Mammary epithelial cell (primary cell): Measurements from ENCODE around the gene MALL.
"Not testable (repeated sequence)": the region's sequence is repeated elsewhere in the genome, so short reads cannot be mapped to it uniquely, and the experiment has no call there.

ENCODE experiments used
- EZH2 ChIP-seq: IDR thresholded peaks from 2 replicates; pipeline ENCODE4 v1.6.1; 2012; ENCODE audit warnings: low read length, inconsistent platforms, borderline replicate concordance
- TF ChIP-seq, protein P1 (sequence below), 2 donors: IDR thresholded peaks in 1 of 2; conservative IDR thresholded peaks in 1 of 2; 2 replicates each; pipeline ENCODE4 v1.5.1; 2011 to 2012; ENCODE audit warnings: inconsistent platforms in 2 of 2, low read length in 2 of 2, mild to moderate bottlenecking in 2 of 2, control low read depth in 1 of 2, low read depth in 1 of 2; ENCODE audit not compliant: insufficient read depth in 1 of 2; ENCODE audit errors: extremely low read depth in 1 of 2

DNA sequence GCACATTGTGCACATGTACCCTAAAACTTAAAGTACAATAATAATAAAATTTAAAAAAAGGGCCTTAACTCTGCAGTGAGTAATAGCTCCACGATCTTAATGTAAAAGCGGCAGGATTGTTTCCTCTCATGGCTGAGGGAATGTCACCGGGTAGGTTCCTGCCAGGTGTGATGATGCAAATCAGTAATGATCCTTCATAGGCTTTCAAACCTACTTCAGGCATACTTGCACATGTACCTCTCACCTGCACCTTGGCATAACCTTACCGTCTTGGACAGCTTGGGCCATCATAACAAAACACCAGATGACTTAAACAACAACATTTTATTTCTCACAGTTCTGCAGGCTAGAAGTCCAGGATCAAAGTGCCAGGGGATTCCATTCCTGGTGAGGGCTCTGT, 39.7 kb downstream of the MALL start:
- TF ChIP-seq, protein P1, sequence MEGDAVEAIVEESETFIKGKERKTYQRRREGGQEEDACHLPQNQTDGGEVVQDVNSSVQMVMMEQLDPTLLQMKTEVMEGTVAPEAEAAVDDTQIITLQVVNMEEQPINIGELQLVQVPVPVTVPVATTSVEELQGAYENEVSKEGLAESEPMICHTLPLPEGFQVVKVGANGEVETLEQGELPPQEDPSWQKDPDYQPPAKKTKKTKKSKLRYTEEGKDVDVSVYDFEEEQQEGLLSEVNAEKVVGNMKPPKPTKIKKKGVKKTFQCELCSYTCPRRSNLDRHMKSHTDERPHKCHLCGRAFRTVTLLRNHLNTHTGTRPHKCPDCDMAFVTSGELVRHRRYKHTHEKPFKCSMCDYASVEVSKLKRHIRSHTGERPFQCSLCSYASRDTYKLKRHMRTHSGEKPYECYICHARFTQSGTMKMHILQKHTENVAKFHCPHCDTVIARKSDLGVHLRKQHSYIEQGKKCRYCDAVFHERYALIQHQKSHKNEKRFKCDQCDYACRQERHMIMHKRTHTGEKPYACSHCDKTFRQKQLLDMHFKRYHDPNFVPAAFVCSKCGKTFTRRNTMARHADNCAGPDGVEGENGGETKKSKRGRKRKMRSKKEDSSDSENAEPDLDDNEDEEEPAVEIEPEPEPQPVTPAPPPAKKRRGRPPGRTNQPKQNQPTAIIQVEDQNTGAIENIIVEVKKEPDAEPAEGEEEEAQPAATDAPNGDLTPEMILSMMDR (conservative IDR thresholded peaks at IDR 0.05 in 1 of 2, IDR thresholded peaks at IDR 0.05 in 1 of 2; ENCODE audit: extremely low read depth in 1 of 2, insufficient read depth in 1 of 2, low read depth in 1 of 2, low read length in 2 of 2), result not testable (repeated sequence)
- TF ChIP-seq EZH2, result not testable (repeated sequence)
